OCI-LY1 (cell line): Measurements from ENCODE around the gene SLC26A5.

Source experiments
- H2AFZ ChIP-seq: fragments of 200-600 bp; sonication (generic), shearing (Covaris generic); 2 replicates; pipeline ENCODE4 v1.6.0; 2014; ENCODE audit warnings: antibody characterized with exemption, mild to moderate bottlenecking, low read length
- H3F3A ChIP-seq: fragments of 200-600 bp; sonication (generic), shearing (Covaris generic); 2 replicates; pipeline ENCODE4 v1.6.0; 2014; ENCODE audit warnings: mild to moderate bottlenecking, antibody characterized with exemption, low read length, moderate library complexity; ENCODE audit not compliant: insufficient read depth
- H3K27ac ChIP-seq: fragments of 200-600 bp; sonication (generic); 2 replicates; pipeline ENCODE4 v1.5.1; 2014; ENCODE audit warnings: low read length, mixed run types, mild to moderate bottlenecking, low read depth; ENCODE audit not compliant: poor library complexity, severe bottlenecking
- H3K27me3 ChIP-seq: fragments of 200-600 bp; sonication (generic); 2 replicates; pipeline ENCODE4 v1.6.0; 2014; ENCODE audit warnings: antibody characterized with exemption, mild to moderate bottlenecking, low read length, moderate library complexity; ENCODE audit not compliant: insufficient read depth
- H3K36me3 ChIP-seq: fragments of 200-600 bp; sonication (generic); 2 replicates; pipeline ENCODE4 v1.6.1; 2014; ENCODE audit warnings: mild to moderate bottlenecking, antibody characterized with exemption, low read length, moderate library complexity, mixed read lengths; ENCODE audit not compliant: insufficient read depth
- H3K4me1 ChIP-seq: fragments of 200-600 bp; sonication (generic); 2 replicates; pipeline ENCODE4 v1.5.1; 2014; ENCODE audit warnings: mild to moderate bottlenecking, low read length, moderate library complexity; ENCODE audit not compliant: insufficient read depth, severe bottlenecking
- H3K4me2 ChIP-seq: fragments of 200-600 bp; sonication (generic), shearing (Covaris generic); 2 replicates; pipeline ENCODE4 v1.6.1; 2014; ENCODE audit warnings: low read length
- H3K4me3 ChIP-seq: fragments of 200-600 bp; sonication (generic); 2 replicates; pipeline ENCODE4 v1.5.1; 2014; ENCODE audit warnings: low read length, low read depth, mild to moderate bottlenecking, mixed read lengths; ENCODE audit not compliant: poor library complexity, severe bottlenecking
- H3K79me2 ChIP-seq: fragments of 200-600 bp; shearing (Covaris generic); 2 replicates; pipeline ENCODE4 v1.6.1; 2016; ENCODE audit warnings: mixed run types, low read length, mixed read lengths; ENCODE audit not compliant: insufficient read depth
- H3K9ac ChIP-seq: fragments of 200-600 bp; sonication (generic), shearing (Covaris generic); 2 replicates; pipeline ENCODE4 v1.6.1; 2014; ENCODE audit warnings: mild to moderate bottlenecking, low read length, mixed read lengths
- H3K9me2 ChIP-seq: fragments of 200-600 bp; sonication (generic), shearing (Covaris generic); 2 replicates; pipeline ENCODE4 v1.6.1; 2014; ENCODE audit warnings: low read depth, mild to moderate bottlenecking, low read length, mixed read lengths
- H3K9me3 ChIP-seq: fragments of 200-600 bp; shearing (Covaris generic); 2 replicates; pipeline ENCODE4 v1.6.1; 2014; ENCODE audit warnings: low read length, mixed read lengths
- H4K20me1 ChIP-seq: fragments of 200-600 bp; sonication (generic), shearing (Covaris generic); 2 replicates; pipeline ENCODE4 v1.6.0; 2016; ENCODE audit warnings: mild to moderate bottlenecking, low read length; ENCODE audit not compliant: insufficient read depth
- EZH2 ChIP-seq: fragments of 200-600 bp; sonication (generic), shearing (Covaris generic); IDR thresholded peaks from 2 replicates; pipeline ENCODE4 v1.8.0; 2017; ENCODE audit warnings: borderline replicate concordance, mixed run types, mild to moderate bottlenecking, antibody characterized with exemption, low read length, moderate library complexity, mixed read lengths
- TF ChIP-seq, protein P1 (sequence below): fragments of 200-600 bp; sonication (generic), shearing (Covaris generic); IDR thresholded peaks from 2 replicates; pipeline ENCODE4 v1.5.1; 2017; ENCODE audit warnings: mild to moderate bottlenecking, antibody characterized with exemption, low read length, moderate library complexity, mixed read lengths

Gene SLC26A5

DNA sequence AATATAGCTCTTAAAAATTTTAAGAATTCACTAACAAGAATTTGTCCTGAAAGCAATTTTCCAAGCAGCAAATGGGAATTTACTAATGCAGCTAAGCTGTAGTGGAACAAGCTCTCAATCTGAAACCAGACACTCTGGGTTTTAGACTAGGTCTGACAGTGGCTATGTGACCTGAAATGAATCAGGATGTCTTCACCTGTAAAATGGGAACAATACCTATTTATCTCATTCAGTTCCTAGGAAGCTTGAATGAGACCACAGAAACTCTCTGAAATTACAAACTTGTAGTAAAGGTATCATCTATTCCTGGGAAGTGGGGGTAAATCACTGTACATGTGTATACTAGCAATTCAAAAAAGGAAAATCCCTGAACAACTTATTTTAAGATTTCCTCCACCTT lies 102.7 kb downstream of the SLC26A5 start:
- H3K4me1 ChIP-seq = peaks cover 28% of the 10 kb centered on the region
- no peaks in the 10 kb centered on the region for H3K9me2 ChIP-seq
- no peaks in the 10 kb centered on the region for H3F3A ChIP-seq
- peak overlapping the region; percentile 80 for H3K4me2 ChIP-seq
- H3K9me3 ChIP-seq = no peaks in the 10 kb centered on the region
- no peak overlapping the region for H2AFZ ChIP-seq
- peaks cover 69% of the 10 kb centered on the region for H3K79me2 ChIP-seq
- H3K27ac ChIP-seq = peak overlapping the region; percentile 50
- no peaks in the 10 kb centered on the region for H3K27me3 ChIP-seq
- peak overlapping the region; percentile 70 for H3K4me3 ChIP-seq
- TF ChIP-seq EZH2 = no peak
- TF ChIP-seq, protein P1, sequence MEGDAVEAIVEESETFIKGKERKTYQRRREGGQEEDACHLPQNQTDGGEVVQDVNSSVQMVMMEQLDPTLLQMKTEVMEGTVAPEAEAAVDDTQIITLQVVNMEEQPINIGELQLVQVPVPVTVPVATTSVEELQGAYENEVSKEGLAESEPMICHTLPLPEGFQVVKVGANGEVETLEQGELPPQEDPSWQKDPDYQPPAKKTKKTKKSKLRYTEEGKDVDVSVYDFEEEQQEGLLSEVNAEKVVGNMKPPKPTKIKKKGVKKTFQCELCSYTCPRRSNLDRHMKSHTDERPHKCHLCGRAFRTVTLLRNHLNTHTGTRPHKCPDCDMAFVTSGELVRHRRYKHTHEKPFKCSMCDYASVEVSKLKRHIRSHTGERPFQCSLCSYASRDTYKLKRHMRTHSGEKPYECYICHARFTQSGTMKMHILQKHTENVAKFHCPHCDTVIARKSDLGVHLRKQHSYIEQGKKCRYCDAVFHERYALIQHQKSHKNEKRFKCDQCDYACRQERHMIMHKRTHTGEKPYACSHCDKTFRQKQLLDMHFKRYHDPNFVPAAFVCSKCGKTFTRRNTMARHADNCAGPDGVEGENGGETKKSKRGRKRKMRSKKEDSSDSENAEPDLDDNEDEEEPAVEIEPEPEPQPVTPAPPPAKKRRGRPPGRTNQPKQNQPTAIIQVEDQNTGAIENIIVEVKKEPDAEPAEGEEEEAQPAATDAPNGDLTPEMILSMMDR = no peak
- H3K36me3 ChIP-seq = peaks cover 33% of the 10 kb centered on the region
- peak overlapping the region; percentile 76 for H3K9ac ChIP-seq
- no peaks in the 10 kb centered on the region for H4K20me1 ChIP-seq

DNA sequence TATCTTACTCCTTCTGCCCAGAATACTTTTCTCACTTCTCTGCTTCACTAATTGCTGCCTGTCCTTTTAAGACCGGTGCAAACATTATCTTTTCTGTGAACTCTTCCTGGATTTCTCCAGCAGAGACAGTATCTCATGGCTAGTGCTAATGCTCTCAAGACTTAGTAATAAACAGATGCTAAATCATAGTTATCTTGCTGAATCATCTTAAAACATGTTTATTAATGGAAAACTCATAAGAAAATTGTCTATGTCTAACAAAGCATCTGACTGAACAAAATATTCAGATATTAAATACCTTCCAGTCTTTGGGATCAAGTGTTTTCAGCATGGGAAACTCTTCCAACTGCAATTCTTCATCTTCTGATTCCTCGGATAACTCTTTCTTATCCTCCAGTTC lies 104.5 kb downstream of the SLC26A5 start:
- Histone ChIP-seq H3K4me3 (no peak overlapping the region), H3K79me2 (peaks cover 55% of the 10 kb centered on the region), H3K27ac (no peak overlapping the region), H3K27me3 (no peaks in the 10 kb centered on the region), H2AFZ (no peak overlapping the region), H4K20me1 (no peaks in the 10 kb centered on the region), H3K9me2 (no peaks in the 10 kb centered on the region), H3K36me3 (peaks cover 49% of the 10 kb centered on the region), H3K4me2 (no peak overlapping the region), H3K4me1 (peaks cover 20% of the 10 kb centered on the region), H3K9ac (no peak overlapping the region), H3K9me3 (no peaks in the 10 kb centered on the region), H3F3A (no peaks in the 10 kb centered on the region)
- TF ChIP-seq, protein P1 = no peak
- no peak for TF ChIP-seq EZH2

DNA sequence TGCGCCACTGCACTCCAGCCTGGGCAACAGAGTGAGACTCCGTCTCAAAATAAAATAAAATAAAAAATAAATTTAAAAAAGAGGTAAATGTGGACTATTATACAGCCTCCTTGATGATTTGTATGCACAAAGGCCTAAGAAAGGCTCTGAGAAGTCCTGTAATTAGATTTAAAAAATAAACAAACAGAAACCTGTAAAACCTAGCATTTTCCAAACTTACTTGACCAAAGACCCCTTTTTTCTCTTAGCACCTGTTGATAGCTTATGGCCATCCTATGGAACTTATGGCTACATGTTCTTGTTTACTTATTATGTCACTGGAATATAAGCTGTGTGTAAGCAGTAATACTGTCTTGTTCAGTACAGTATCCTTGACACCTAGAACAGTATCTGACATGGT lies 107.1 kb downstream of the SLC26A5 start:
- H3F3A ChIP-seq = no peaks in the 10 kb centered on the region

More for the DNA sequence above, 107.1 kb downstream of the SLC26A5 start:
- Histone ChIP-seq H3K9me2 (no peaks in the 10 kb centered on the region), H3K36me3 (peaks cover 74% of the 10 kb centered on the region), H3K79me2 (peaks cover 45% of the 10 kb centered on the region), H3K27ac (no peak overlapping the region), H3K4me3 (no peak overlapping the region), H3K9me3 (no peaks in the 10 kb centered on the region), H3K4me2 (no peak overlapping the region), H3K4me1 (peaks cover 10% of the 10 kb centered on the region), H4K20me1 (no peaks in the 10 kb centered on the region), H2AFZ (no peak overlapping the region), H3K9ac (no peak overlapping the region), H3K27me3 (no peaks in the 10 kb centered on the region)
- no peak for TF ChIP-seq EZH2
- TF ChIP-seq, protein P1 = no peak
